Suprapubic skin (tissue), 3 donors: ENCODE data around the gene ZFAND3.

ENCODE experiments used
- CTCF ChIP-seq, 2 donors: fragments of 200-600 bp in 1 of 2; fragments of 450-650 bp in 1 of 2; sonication (generic) in 1 of 2; IDR thresholded peaks; one replicate each; pipeline ENCODE4 v1.5.1; 2016 to 2019; ENCODE audit warnings: antibody characterized with exemption in 2 of 2, mild to moderate bottlenecking in 1 of 2, moderate library complexity in 1 of 2
- POLR2A ChIP-seq, 2 donors: fragments of 450-650 bp; IDR thresholded peaks; one replicate each; pipeline ENCODE4 v1.6.1; 2017; ENCODE audit warnings: antibody characterized with exemption in 2 of 2, mild to moderate bottlenecking in 2 of 2, moderate library complexity in 2 of 2

GRCh38 chr6:37845026-37845911, 25.7 kb downstream of the ZFAND3 start:
- TF ChIP-seq CTCF (IDR thresholded peaks at IDR 0.05) (no peak), POLR2A (IDR thresholded peaks at IDR 0.05) (no peak)
